ENCODE results near the gene PYURF.

Gene PYURF

DNA sequence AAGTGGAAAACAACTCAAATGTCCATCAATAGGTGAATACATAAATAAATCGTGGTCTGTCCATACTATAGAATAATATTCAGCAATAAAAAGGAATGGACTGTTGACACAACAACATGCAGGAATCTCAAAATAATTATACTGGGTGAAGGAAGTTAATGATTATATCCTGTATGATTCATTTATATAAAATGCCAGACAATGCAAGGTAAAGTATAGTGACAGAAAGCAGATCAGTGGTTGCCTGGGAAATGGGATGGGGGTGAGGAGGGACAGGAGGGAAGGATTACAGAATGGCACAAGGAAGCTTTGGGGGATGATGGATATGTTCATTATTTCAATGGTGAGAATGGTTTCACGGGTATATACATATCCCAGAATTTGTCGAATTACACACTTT lies 12.3 kb downstream of the PYURF start:
- DNase-seq (ENCODE audit: low spot score): no peak

GRCh38 chr4:88503344-88503743 lies 20.2 kb downstream of the PYURF start:
- DNase-seq (ENCODE audit: low spot score): peak; percentile 22

DNA sequence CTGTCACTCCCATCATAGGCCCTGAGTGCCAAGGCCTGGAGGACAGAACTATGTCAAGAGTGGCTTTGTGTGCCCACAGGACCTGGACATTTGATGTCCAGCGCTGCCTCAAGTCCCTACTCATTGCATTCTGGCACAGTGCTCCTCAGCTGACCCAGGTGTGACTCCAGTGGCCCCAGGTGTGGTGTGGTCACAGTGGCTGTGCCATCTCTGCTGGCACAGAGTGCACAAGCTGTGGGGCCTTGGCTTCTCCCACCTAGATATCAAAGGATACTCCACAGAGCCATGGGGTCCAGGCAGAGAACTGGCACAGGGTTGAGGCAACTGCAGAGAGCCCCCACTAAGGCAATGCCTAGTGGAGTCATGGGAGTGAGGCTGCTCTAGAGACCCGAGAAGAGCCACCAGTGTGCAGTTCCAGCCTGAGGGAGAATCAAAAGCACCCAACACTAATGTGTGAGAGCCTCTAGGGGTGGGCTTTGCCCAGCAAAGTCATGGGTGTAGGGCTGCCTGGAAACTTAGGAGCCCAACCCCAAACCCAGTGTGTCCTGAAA lies 25.6 kb downstream of the PYURF start:
- DNase-seq (ENCODE audit: low spot score): no peak

DNA sequence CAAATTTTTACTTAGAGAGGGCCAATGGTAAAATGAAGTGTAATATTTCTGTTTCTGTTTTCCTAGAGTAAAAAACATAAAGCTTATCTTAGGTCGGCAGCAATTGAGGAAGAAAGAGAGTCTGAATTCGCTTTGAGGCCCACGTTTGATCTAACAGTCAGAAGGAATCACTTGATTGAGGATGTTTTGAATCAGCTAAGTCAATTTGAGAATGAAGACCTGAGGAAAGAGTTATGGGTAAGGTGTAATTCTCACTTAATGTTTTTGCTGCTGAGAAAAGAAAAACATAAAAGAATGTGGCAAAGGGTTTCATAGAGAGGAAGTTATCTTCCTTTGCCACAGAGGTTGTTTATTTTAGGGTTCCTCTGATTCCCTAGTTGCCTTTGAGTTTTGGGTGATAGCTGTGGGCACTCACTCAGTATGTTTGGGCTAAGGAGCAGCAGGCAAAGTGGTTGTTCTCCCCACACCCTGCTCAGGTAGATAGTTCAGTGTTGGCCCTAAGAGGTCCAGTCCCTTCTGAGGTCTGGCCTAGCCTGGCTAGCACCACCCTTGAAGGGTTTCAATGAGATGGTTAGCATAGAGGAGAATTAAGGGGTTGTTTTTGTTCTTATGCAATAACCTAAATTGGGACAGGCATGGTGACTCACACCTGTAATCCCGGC lies 34.3 kb downstream of the PYURF start:
- peak; percentile 30 for DNase-seq (ENCODE audit: low spot score)

- DNase-seq (ENCODE audit: low spot score): no peak
Measured at GRCh38 chr4:88481537-88481936, 42.0 kb downstream of the PYURF start.

DNA sequence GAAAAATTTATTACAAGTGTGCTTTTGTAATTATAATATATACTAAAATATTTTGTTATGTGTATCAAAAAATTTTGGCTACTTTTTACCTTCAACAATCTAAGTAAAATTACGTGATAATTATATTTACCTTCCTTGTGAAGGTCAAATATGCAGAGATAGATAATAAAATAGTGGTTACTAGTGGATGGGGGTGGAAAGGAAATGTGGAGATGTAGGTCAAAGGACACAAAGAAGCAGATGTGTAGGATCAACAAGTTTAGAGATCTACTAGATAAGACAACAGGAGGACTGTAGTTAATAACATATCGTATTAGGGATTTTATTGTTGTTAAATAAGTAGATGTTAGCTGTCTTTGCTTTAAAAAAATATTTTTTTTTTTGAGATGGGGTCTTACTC lies 45.3 kb downstream of the PYURF start:
- DNase-seq (ENCODE audit: low spot score): no peak

DNA sequence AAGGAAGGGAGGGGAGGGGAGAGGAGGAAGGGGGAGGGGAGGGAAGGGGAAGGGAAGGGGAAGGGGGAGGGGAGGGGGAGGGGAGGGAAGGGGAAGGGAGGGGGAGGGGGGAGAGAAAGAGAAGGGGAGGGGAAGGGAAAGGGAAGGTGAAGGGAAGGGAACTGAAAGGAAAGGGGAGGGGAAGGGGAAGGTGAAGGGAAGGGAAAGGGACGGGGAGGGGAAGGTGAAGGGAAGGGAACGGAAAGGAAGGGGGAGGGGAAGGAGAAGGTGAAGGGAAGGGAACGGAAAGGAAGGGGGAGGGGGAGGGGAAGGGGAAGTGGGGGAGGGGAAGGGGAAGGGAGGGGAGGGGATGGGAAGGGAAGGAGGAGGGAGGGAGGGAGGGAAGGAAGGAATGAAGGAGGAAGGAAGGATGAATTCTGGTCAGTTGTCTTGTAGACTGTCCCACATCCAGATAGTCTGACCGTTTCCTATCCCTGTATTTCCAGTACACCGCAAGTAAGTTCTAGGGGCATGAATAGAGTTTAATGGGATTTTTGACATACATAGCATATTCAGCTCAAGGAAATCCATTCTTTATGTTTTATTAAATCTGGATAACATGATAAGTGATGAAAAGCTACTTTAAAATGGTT lies 46.2 kb downstream of the PYURF start:
- DNase-seq (ENCODE audit: low spot score): no peak

Measured in activated CD4-positive, alpha-beta T cell treated with anti-CD3 and anti-CD28 coated beads, Interleukin-2, Interleukin-4, amounts not matched to agents 100 ng/mL and 50 ng/mL, durations not matched to agents 16 hours and 8 hours (primary cell).